Esophagus muscularis mucosa (tissue), 4 donors: ENCODE data around the gene GAS7. TPM values are rescaled to one million over a fixed set of nuclear protein-coding genes. Genes with fewer than 3 reads are reported as not detected.
A peak's percentile ranks its signal among the peaks of the same experiment; 100 is the strongest.
"Not testable (repeated sequence)": the region's sequence is repeated elsewhere in the genome, so short reads cannot be mapped to it uniquely, and the experiment has no call there.

ENCODE experiments used
- DNase-seq: peaks from one replicate; pipeline ENCODE4 v3.0.0-alpha.2; 2017; ENCODE audit errors: extremely low spot score
- H3K27ac ChIP-seq, 4 donors: fragments of 200-600 bp; sonication (generic); replicated peaks in 1 of 4; 1 replicate in 3 of 4; 2 replicates in 1 of 4; pipeline ENCODE4 v1.5.1; 2016 to 2019; ENCODE audit warnings: mild to moderate bottlenecking in 1 of 4
- H3K27me3 ChIP-seq, 4 donors: fragments of 200-600 bp; sonication (generic); one replicate each; pipeline versions ENCODE4 v1.5.1 to v1.6.0; 2016 to 2019
- H3K36me3 ChIP-seq, 4 donors: fragments of 200-600 bp; sonication (generic); one replicate each; pipeline ENCODE4 v1.5.1; 2016 to 2019
- H3K4me1 ChIP-seq, 4 donors: fragments of 200-600 bp; sonication (generic); one replicate each; pipeline ENCODE4 v1.5.1; 2016 to 2019
- H3K4me3 ChIP-seq, 4 donors: fragments of 200-600 bp; sonication (generic); 1 replicate in 2 of 4; 2 replicates in 2 of 4; pipeline ENCODE4 v1.5.1; 2016 to 2019; ENCODE audit warnings: mild to moderate bottlenecking in 4 of 4, moderate library complexity in 1 of 4
- H3K9me3 ChIP-seq, 4 donors: fragments of 200-600 bp; sonication (generic); 1 replicate in 3 of 4; 2 replicates in 1 of 4; pipeline ENCODE4 v1.5.1; 2016 to 2019
- CTCF ChIP-seq, 3 experiments: fragments of 200-600 bp in 2 of 3; fragments of 450-650 bp in 1 of 3; sonication (generic) in 2 of 3; IDR thresholded peaks; one replicate each; pipeline ENCODE4 v1.5.1; 2017 to 2019; ENCODE audit warnings: antibody characterized with exemption in 3 of 3, mild to moderate bottlenecking in 2 of 3, moderate library complexity in 1 of 3
- EP300 ChIP-seq: sonication (generic); formaldehyde crosslinking; IDR thresholded peaks from one replicate; pipeline ENCODE4 v1.6.1; 2017; ENCODE audit warnings: antibody characterized with exemption
- POLR2A ChIP-seq: fragments of 450-650 bp; IDR thresholded peaks from one replicate; pipeline ENCODE4 v1.6.1; 2017; ENCODE audit warnings: antibody characterized with exemption, moderate library complexity, mild to moderate bottlenecking, low read depth
- POLR2AphosphoS5 ChIP-seq, 2 donors: sonication (generic); formaldehyde crosslinking; IDR thresholded peaks; one replicate each; pipeline ENCODE4 v1.6.1; 2017; ENCODE audit warnings: antibody characterized with exemption in 2 of 2
- WGBS: methylation state at CpG from one replicate; pipeline ENCODE4 v1.1.5; 2018; 5-methylcytosine and 5-hydroxymethylcytosine counted together
- intact Hi-C: fragments of 100-400 bp; cut with DNase I; formaldehyde crosslinking; loops from one replicate; pipeline ENCODE4 v1.15.1; 2023
- total RNA-seq, 4 donors: library from RNA; depleted of rRNA; stranded (reverse); fragments of >200 nt; gene quantifications; one replicate each; pipeline versions ENCODE4 v1.1.0 to v1.2.1, GENCODE V29; 2016

Gene GAS7
- total RNA-seq, 4 donors from 2014 or later, result 77.3 to 124 (median 86.7) TPM

DNA sequence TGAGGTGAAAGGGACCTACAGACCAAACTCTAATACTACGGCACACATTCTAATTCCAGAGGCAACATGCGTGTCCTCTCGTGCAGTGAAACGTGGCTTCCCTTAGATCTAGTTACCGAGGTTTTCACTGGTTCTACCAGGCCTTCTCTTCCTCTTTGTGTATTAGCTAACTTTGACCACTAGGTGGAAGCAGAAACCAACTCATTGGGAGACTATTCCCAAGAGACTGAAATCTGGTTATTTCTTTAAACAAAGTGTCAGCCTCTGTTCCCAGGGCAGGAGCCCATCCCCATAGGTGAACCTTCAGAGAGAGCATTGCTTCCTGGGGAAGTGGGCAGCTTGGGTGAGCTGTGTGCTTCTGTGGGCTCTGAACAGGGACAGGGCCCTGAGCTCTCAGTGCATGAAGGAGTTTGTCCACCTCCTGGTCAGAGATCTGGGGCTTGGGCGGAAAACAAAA, 273.6 kb downstream of the GAS7 start:
- Histone ChIP-seq H3K4me3 (no peak overlapping the region), H3K9me3 (no peaks in the 10 kb centered on the region), H3K4me1 (peaks cover 0 to 18% (median 11%) of the 10 kb centered on the region in 4 donors), H3K27me3 (no peaks in the 10 kb centered on the region), H3K36me3 (peaks cover 0 to 18% (median 13%) of the 10 kb centered on the region in 4 donors), H3K27ac (peak overlapping the region in 1 of 4 donors; percentile 20)
- no peak for DNase-seq
- TF ChIP-seq CTCF (IDR thresholded peaks at IDR 0.05), result peak; percentile 78 to 90 (median 88)
- no peak for TF ChIP-seq POLR2AphosphoS5 (IDR thresholded peaks at IDR 0.05)
- 17% methylated on average over 6 of the region's 6 CpGs for WGBS
- intact Hi-C loops, result loop anchor here (10.0 kb wide), 3 partner anchors 300 to 690 kb away; no protein-coding TSS in a partner anchor

DNA sequence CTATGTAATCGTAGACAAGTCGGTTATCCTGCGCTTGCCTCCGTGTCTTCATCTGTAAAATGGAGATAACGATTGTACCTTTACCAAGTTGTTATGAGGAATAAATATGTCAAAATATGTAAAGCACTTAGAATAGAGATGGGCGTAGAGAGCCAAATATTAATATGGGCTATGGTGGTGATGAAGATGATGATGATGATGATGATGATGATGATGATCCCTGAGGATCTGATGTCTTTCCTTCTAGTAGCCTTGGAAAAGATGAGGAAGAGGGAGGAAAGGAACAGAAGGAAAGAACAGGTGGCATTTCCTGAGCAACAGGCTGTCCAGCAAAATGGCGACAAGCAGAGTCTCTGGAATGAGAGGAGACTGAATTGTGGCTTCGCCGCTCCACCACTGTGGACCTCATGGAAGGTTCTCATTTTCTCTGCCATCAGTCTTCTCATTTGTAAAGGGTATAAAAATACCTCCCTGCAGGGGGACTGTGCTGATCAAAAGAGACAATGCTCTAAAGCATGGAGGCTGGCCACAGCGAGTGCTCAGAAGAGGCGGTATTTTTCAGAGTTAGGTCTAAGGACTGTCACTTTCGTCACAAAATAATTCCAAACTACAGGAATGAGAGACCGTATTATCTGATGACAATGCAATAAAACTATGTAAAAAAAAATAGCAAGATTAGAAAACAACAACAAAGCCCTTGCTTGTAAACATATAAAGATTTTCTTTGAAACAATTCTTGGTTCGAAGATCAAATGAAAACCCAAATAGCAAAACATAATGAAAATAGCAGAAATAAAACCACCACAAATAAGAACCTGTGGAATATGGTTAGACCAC, 276.2 kb downstream of the GAS7 start:
- Histone ChIP-seq H3K27ac (no peak overlapping the region), H3K4me3 (no peak overlapping the region), H3K36me3 (peaks cover 0 to 38% (median 34%) of the 10 kb centered on the region in 4 donors), H3K27me3 (no peaks in the 10 kb centered on the region), H3K4me1 (peaks cover 0 to 9% (median 4%) of the 10 kb centered on the region in 4 donors), H3K9me3 (no peaks in the 10 kb centered on the region)
- no peak for TF ChIP-seq EP300
- TF ChIP-seq POLR2A, result no peak
- no peak for TF ChIP-seq CTCF (IDR thresholded peaks at IDR 0.05)
- no peak for TF ChIP-seq POLR2AphosphoS5 (IDR thresholded peaks at IDR 0.05)
- no peak for DNase-seq
- 91% methylated on average over 14 of the region's 14 CpGs for WGBS
- intact Hi-C loops, result loop anchor here (10.0 kb wide), 3 partner anchors 303 to 693 kb away; no protein-coding TSS in a partner anchor

GRCh38 chr17:9921216-9921615, 277.2 kb downstream of the GAS7 start:
- not testable (repeated sequence) for H3K4me3 ChIP-seq, H3K27me3 ChIP-seq, H3K27ac ChIP-seq, H3K9me3 ChIP-seq, DNase-seq, H3K4me1 ChIP-seq
- intact Hi-C loops, result loop anchor here (10.0 kb wide), 3 partner anchors 304 to 694 kb away; no protein-coding TSS in a partner anchor
- H3K36me3 ChIP-seq, result peaks cover 0 to 43% (median 41%) of the 10 kb centered on the region in 4 donors
- WGBS, result 91% methylated on average over 13 of the region's 13 CpGs

GRCh38 chr17:9918804-9919352, 279.5 kb downstream of the GAS7 start:
- H3K9me3 ChIP-seq, result no peaks in the 10 kb centered on the region
- DNase-seq, result no peak
- no peak overlapping the region for H3K4me3 ChIP-seq
- no peaks in the 10 kb centered on the region for H3K27me3 ChIP-seq
- H3K4me1 ChIP-seq, result no peaks in the 10 kb centered on the region
- TF ChIP-seq CTCF (IDR thresholded peaks at IDR 0.05) (no peak), POLR2AphosphoS5 (IDR thresholded peaks at IDR 0.05) (no peak), EP300 (no peak), POLR2A (no peak)
- H3K27ac ChIP-seq, result no peak overlapping the region
- intact Hi-C loops, result no loop called here
- 93% methylated on average over 5 of the region's 5 CpGs for WGBS
- H3K36me3 ChIP-seq, result peaks cover 0 to 58% (median 45%) of the 10 kb centered on the region in 4 donors

DNA sequence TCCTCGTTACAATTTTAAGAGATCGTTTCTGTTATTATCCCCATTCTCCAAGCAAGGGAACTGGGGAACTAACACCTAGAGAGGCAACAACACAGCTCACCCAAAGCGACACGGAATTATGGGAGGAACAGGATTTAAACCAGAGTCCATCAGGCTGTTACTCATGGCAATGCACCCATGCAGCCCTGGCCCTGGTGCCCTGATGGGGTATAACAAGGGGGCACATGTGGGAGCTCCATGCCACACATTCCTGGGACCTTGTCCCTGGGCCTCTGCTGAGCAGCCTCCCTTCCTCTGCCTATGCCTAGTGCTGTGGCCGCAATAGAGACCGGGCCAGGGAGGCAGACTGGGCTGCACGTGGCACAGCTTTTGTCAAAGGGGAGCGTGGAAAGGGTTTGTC, 280.1 kb downstream of the GAS7 start:
- Histone ChIP-seq H3K4me3 (no peak overlapping the region), H3K27ac (no peak overlapping the region), H3K36me3 (peaks cover 0 to 58% (median 45%) of the 10 kb centered on the region in 4 donors), H3K27me3 (no peaks in the 10 kb centered on the region), H3K4me1 (no peaks in the 10 kb centered on the region), H3K9me3 (no peaks in the 10 kb centered on the region)
- WGBS, result 93% methylated on average over 8 of the region's 8 CpGs
- TF ChIP-seq POLR2A (no peak), CTCF (IDR thresholded peaks at IDR 0.05) (no peak), POLR2AphosphoS5 (IDR thresholded peaks at IDR 0.05) (no peak), EP300 (no peak)
- DNase-seq, result no peak
- intact Hi-C loops, result no loop called here
